Esophagus muscularis mucosa (tissue), 4 donors: Measurements from ENCODE around the gene GRB14. TPM values are rescaled to one million over a fixed set of nuclear protein-coding genes. Genes with fewer than 3 reads are reported as not detected.

Experiments
- DNase-seq: peaks from one replicate; pipeline ENCODE4 v3.0.0-alpha.2; 2017; ENCODE audit errors: extremely low spot score
- H3K27ac ChIP-seq, 4 donors: fragments of 200-600 bp; sonication (generic); replicated peaks in 1 of 4; 1 replicate in 3 of 4; 2 replicates in 1 of 4; pipeline ENCODE4 v1.5.1; 2016 to 2019; ENCODE audit warnings: mild to moderate bottlenecking in 1 of 4
- H3K27me3 ChIP-seq, 4 donors: fragments of 200-600 bp; sonication (generic); one replicate each; pipeline versions ENCODE4 v1.5.1 to v1.6.0; 2016 to 2019
- H3K36me3 ChIP-seq, 4 donors: fragments of 200-600 bp; sonication (generic); one replicate each; pipeline ENCODE4 v1.5.1; 2016 to 2019
- H3K4me1 ChIP-seq, 4 donors: fragments of 200-600 bp; sonication (generic); one replicate each; pipeline ENCODE4 v1.5.1; 2016 to 2019
- H3K4me3 ChIP-seq, 4 donors: fragments of 200-600 bp; sonication (generic); 1 replicate in 2 of 4; 2 replicates in 2 of 4; pipeline ENCODE4 v1.5.1; 2016 to 2019; ENCODE audit warnings: mild to moderate bottlenecking in 4 of 4, moderate library complexity in 1 of 4
- H3K9me3 ChIP-seq, 4 donors: fragments of 200-600 bp; sonication (generic); 1 replicate in 3 of 4; 2 replicates in 1 of 4; pipeline ENCODE4 v1.5.1; 2016 to 2019
- EP300 ChIP-seq: sonication (generic); formaldehyde crosslinking; IDR thresholded peaks from one replicate; pipeline ENCODE4 v1.6.1; 2017; ENCODE audit warnings: antibody characterized with exemption
- POLR2A ChIP-seq: fragments of 450-650 bp; IDR thresholded peaks from one replicate; pipeline ENCODE4 v1.6.1; 2017; ENCODE audit warnings: antibody characterized with exemption, moderate library complexity, mild to moderate bottlenecking, low read depth
- POLR2AphosphoS5 ChIP-seq, 2 donors: sonication (generic); formaldehyde crosslinking; IDR thresholded peaks; one replicate each; pipeline ENCODE4 v1.6.1; 2017; ENCODE audit warnings: antibody characterized with exemption in 2 of 2
- WGBS: methylation state at CpG from one replicate; pipeline ENCODE4 v1.1.5; 2018; 5-methylcytosine and 5-hydroxymethylcytosine counted together
- intact Hi-C: fragments of 100-400 bp; cut with DNase I; formaldehyde crosslinking; loops from one replicate; pipeline ENCODE4 v1.15.1; 2023
- total RNA-seq, 4 donors: library from RNA; depleted of rRNA; stranded (reverse); fragments of >200 nt; gene quantifications; one replicate each; pipeline versions ENCODE4 v1.1.0 to v1.2.1, GENCODE V29; 2016
- TF ChIP-seq, protein P1 (sequence below), 3 experiments: fragments of 200-600 bp in 2 of 3; fragments of 450-650 bp in 1 of 3; sonication (generic) in 2 of 3; IDR thresholded peaks; one replicate each; pipeline ENCODE4 v1.5.1; 2017 to 2019; ENCODE audit warnings: antibody characterized with exemption in 3 of 3, mild to moderate bottlenecking in 2 of 3, moderate library complexity in 1 of 3

The GRB14 gene
- total RNA-seq, 4 donors from 2014 or later: 3.3 to 6.3 (median 4.3) TPM

DNA sequence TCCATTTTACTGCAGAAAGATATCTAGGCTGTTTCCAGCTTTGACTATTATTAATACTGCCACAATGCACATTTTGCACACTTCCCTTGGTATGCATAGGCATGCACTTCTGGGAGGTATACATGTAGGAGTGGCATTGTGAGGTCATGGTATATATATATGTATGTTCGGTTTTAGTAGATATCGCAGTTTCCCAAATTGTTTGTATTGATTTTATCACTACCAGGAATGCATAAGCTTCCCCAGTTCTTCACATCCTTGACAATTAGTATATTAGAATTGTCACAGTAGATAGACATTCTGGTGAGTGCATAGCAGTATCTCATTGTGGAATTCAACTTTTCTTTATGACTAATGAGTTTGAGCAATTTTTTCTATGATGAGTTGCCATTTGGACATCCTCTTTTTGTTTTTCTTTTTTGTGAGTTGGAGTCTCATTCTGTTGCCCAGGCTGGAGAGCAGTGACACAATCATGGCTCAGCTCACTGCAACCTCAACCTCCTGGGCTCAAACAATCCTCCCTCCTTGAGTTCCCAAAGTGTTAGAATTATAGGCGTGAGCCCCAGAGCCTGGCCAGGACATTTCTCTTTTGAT is 4.2 kb upstream of the GRB14 start:
- 87% methylated on average over 3 of the region's 3 CpGs for WGBS
- Histone ChIP-seq H3K4me1 (peaks cover 0 to 21% (median 13%) of the 10 kb centered on the region in 4 donors), H3K9me3 (no peaks in the 10 kb centered on the region), H3K27ac (no peak overlapping the region), H3K4me3 (no peak overlapping the region), H3K36me3 (no peaks in the 10 kb centered on the region), H3K27me3 (no peaks in the 10 kb centered on the region)
- intact Hi-C loops: no loop called here
- no peak for DNase-seq
- TF ChIP-seq EP300 (no peak), POLR2A (no peak), POLR2AphosphoS5 (IDR thresholded peaks at IDR 0.05) (no peak)
- TF ChIP-seq, protein P1, sequence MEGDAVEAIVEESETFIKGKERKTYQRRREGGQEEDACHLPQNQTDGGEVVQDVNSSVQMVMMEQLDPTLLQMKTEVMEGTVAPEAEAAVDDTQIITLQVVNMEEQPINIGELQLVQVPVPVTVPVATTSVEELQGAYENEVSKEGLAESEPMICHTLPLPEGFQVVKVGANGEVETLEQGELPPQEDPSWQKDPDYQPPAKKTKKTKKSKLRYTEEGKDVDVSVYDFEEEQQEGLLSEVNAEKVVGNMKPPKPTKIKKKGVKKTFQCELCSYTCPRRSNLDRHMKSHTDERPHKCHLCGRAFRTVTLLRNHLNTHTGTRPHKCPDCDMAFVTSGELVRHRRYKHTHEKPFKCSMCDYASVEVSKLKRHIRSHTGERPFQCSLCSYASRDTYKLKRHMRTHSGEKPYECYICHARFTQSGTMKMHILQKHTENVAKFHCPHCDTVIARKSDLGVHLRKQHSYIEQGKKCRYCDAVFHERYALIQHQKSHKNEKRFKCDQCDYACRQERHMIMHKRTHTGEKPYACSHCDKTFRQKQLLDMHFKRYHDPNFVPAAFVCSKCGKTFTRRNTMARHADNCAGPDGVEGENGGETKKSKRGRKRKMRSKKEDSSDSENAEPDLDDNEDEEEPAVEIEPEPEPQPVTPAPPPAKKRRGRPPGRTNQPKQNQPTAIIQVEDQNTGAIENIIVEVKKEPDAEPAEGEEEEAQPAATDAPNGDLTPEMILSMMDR (IDR thresholded peaks at IDR 0.05): no peak

DNA sequence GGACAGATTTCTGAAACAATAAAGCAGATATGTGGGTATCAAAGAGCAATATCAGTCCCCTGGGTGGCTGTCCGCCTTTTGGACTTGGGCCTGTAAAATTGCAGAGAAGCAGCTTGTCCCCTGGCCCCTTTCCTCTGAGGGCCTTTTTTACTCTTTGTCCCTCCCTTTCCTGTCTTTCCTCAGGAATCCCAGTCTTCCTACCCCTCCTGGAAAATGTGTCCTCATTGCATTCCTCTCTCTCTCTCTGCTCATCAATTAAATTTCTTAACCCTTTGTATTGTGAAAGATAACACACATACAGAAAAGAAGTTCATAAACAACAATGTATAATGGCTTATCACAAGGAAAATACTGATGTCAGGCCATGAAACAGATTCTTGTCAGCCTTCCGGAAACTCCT is 3.0 kb upstream of the GRB14 start:
- Histone ChIP-seq H3K4me3 (no peak overlapping the region), H3K27ac (no peak overlapping the region), H3K9me3 (no peaks in the 10 kb centered on the region), H3K36me3 (no peaks in the 10 kb centered on the region), H3K27me3 (no peaks in the 10 kb centered on the region), H3K4me1 (peaks cover 0 to 27% (median 17%) of the 10 kb centered on the region in 4 donors)
- no peak for TF ChIP-seq POLR2AphosphoS5 (IDR thresholded peaks at IDR 0.05)
- 82% methylated on average over 2 of the region's 2 CpGs for WGBS
- DNase-seq: no peak
- intact Hi-C loops: no loop called here

DNA sequence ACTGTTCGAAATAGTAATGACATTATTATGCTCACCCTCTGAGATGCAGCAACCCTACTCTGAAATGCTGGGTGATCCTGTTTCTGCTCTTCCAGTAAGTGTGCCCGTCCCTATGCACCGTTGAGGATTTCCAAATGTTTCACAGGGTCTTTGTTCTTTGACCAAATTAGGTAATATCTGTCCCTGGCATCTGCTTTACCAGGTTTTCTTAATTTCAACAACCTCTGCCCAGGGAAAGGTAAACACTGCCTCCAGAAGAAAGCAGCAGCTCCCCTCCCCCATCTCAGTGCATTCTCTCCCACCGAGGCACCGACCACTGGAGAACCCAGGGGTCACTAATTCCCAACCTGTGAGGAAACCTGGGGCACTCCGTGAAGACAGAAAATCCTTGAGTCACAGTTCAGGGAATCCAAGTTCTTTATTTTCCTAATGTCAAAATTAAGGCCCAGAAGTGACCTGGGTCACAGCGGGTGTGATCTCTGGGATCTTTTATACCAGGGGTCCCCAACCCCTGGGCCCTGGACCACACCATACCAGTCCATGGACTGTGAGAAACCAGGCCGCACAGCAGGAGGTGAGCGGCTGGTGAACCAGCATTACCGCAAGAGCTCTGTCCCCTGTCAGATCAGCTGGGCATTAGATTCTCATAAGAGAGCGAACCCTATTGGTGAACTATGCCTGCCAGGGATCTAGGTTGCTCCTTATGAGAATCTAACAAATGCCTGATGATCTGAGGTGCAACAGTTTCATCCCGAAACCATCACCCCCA is 1.2 kb upstream of the GRB14 start:
- Histone ChIP-seq H3K36me3 (no peaks in the 10 kb centered on the region), H3K4me1 (peaks cover 0 to 27% (median 17%) of the 10 kb centered on the region in 4 donors), H3K4me3 (no peak overlapping the region), H3K27me3 (no peaks in the 10 kb centered on the region), H3K9me3 (no peaks in the 10 kb centered on the region), H3K27ac (no peak overlapping the region)
- DNase-seq: no peak
- intact Hi-C loops: no loop called here
- TF ChIP-seq POLR2A: no peak
- TF ChIP-seq POLR2AphosphoS5 (IDR thresholded peaks at IDR 0.05): no peak
- TF ChIP-seq EP300: no peak
- TF ChIP-seq, protein P1 (IDR thresholded peaks at IDR 0.05): no peak
- WGBS: 93% methylated on average over 11 of the region's 12 CpGs

DNA sequence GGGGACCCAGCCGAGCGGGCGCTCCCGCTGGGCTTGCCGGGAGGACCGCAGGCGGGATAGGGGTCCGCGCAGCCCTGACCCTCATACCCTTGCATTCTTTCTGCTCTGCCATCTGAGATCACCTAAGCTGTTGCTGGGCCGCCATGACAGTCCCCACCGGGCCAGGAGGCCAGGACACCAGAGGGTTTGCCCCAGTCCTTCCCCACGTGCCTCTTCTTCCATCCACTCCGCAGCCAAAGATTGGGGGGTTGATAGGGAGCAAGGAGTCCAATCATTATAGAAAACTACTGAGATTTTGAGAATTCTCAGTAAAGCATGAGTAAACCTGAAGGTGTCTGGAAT is 453 bp upstream of the GRB14 start:
- H3K27ac ChIP-seq: peak overlapping the region in 2 of 4 donors; percentile 48 to 56
- intact Hi-C loops: no loop called here
- no peaks in the 10 kb centered on the region for H3K36me3 ChIP-seq
- peaks cover 0 to 27% (median 17%) of the 10 kb centered on the region in 4 donors for H3K4me1 ChIP-seq
- 19% methylated on average over 4 of the region's 13 CpGs for WGBS
- TF ChIP-seq EP300: no peak
- TF ChIP-seq, protein P1 (IDR thresholded peaks at IDR 0.05): no peak
- no peak for TF ChIP-seq POLR2A
- no peak for TF ChIP-seq POLR2AphosphoS5 (IDR thresholded peaks at IDR 0.05)
- H3K27me3 ChIP-seq: no peaks in the 10 kb centered on the region
- H3K4me3 ChIP-seq: peak overlapping the region; percentile 74 to 83 (median 76)
- H3K9me3 ChIP-seq: no peaks in the 10 kb centered on the region
- DNase-seq: no peak

DNA sequence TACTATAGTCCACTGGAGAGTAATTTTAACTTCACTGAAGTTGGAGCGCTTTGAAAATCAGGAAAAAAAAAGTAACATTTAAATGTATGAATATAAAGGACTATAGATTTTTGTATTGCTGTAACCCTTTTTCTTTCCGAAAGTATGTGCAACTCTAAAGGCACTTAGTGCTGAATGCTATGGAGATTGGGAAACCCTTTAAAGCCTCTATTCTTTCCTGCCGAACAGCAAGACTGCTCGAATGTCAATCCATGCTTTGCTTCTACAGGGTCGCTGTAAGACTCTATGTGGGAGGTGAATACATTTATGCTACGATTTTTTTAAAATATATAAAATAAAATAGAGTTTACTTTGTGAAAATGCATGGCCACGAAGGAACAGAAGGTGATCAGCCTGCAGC is 825 bp downstream of the GRB14 start:
- no peak for DNase-seq
- no peaks in the 10 kb centered on the region for H3K9me3 ChIP-seq
- no peaks in the 10 kb centered on the region for H3K27me3 ChIP-seq
- H3K4me3 ChIP-seq: peak overlapping the region; percentile 74 to 83 (median 76)
- H3K27ac ChIP-seq: no peak overlapping the region
- TF ChIP-seq POLR2AphosphoS5 (IDR thresholded peaks at IDR 0.05) (no peak), POLR2A (no peak), EP300 (no peak)
- TF ChIP-seq, protein P1 (IDR thresholded peaks at IDR 0.05): no peak
- no peaks in the 10 kb centered on the region for H3K36me3 ChIP-seq
- WGBS: 24% methylated on average over 7 of the region's 7 CpGs
- H3K4me1 ChIP-seq: peaks cover 0 to 27% (median 17%) of the 10 kb centered on the region in 4 donors
- intact Hi-C loops: no loop called here
